ENCODE data around the gene BNIP5.

The BNIP5 gene

DNA sequence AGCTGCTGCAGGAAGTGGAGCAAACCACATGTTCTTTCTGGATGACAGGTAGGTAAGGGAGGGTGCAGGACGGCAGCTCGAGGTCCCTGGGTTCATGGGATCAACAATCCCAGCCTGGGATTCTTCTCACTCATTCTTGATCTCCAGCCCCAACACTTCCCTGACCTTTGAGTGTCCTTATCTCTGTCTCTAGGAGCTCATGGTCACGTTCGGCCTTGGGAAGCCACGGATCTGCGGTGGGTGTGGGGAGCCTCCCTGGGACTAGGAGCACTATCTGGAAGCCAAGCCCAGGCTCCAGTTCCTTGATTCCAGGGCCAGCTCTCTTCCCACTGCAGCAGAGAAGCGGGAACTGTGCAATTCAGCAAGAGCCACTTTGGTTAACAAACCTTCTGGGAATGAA is 27.5 kb downstream of the BNIP5 start:
- H3K27me3 Mint-ChIP-seq: no peaks in the 10 kb centered on the region
- H3K4me1 Mint-ChIP-seq (ENCODE audit: low read depth): no peaks in the 10 kb centered on the region
- H3K9me3 Mint-ChIP-seq: no peaks in the 10 kb centered on the region
- no peaks in the 10 kb centered on the region for H3K36me3 Mint-ChIP-seq (ENCODE audit: low read depth)
- H3K4me3 Mint-ChIP-seq: no peak overlapping the region
- H3K27ac Mint-ChIP-seq: no peak overlapping the region

- no peak overlapping the region for H3K4me3 Mint-ChIP-seq
- no peaks in the 10 kb centered on the region for H3K4me1 Mint-ChIP-seq (ENCODE audit: low read depth)
- no peak overlapping the region for H3K27ac Mint-ChIP-seq
- H3K36me3 Mint-ChIP-seq (ENCODE audit: low read depth): no peaks in the 10 kb centered on the region
- no peaks in the 10 kb centered on the region for H3K27me3 Mint-ChIP-seq
- no peaks in the 10 kb centered on the region for H3K9me3 Mint-ChIP-seq
Observed at GRCh38 chr6:36308514-36308913, 28.2 kb downstream of the BNIP5 start.

DNA sequence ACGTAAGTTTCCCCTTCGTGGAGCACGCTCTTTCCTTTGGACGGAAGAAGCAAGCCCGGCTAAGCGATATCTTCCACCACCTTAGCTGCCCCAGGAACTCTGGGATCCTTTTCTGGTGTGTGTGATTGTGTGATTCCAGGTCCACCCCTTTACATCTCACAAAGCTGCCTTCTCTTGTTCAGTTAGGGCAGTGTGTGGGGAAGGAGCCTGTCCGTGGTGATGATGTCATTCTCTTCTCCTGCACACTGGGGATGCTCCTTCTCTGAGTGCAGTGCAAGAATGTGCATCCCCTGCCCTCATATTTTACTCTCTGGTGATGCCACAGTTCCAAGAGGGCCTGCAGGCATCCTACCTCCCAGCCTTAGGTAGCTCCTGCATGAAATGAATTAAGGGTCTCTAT is 30.3 kb downstream of the BNIP5 start:
- Mint-ChIP-seq H3K27me3 (peaks cover 5% of the 10 kb centered on the region), H3K9me3 (no peaks in the 10 kb centered on the region), H3K4me3 (no peak overlapping the region), H3K27ac (no peak overlapping the region), H3K4me1 (ENCODE audit: low read depth) (no peaks in the 10 kb centered on the region), H3K36me3 (ENCODE audit: low read depth) (no peaks in the 10 kb centered on the region)

DNA sequence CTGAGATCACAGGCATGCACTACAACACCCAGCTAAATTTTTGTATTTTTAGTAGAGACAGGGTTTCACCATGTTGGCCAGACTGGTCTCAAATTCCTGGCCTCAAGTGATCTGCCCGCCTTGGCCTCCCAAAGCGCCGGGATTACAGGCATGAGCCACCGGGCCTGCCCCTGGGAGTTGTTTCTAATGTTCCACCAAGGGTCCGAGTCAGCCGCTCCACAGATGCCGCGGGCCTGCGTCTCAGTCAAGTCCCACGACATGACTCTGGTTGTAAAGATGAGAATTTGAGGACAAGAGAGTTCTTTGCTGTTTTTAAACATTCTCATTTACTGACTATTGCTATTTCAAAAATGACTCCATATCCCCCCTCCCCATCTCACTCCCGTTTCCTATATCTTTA is 30.8 kb downstream of the BNIP5 start:
- no peak overlapping the region for H3K27ac Mint-ChIP-seq
- peaks cover 7% of the 10 kb centered on the region for H3K27me3 Mint-ChIP-seq
- H3K4me1 Mint-ChIP-seq (ENCODE audit: low read depth): no peaks in the 10 kb centered on the region
- no peaks in the 10 kb centered on the region for H3K9me3 Mint-ChIP-seq
- no peaks in the 10 kb centered on the region for H3K36me3 Mint-ChIP-seq (ENCODE audit: low read depth)
- H3K4me3 Mint-ChIP-seq: no peak overlapping the region

DNA sequence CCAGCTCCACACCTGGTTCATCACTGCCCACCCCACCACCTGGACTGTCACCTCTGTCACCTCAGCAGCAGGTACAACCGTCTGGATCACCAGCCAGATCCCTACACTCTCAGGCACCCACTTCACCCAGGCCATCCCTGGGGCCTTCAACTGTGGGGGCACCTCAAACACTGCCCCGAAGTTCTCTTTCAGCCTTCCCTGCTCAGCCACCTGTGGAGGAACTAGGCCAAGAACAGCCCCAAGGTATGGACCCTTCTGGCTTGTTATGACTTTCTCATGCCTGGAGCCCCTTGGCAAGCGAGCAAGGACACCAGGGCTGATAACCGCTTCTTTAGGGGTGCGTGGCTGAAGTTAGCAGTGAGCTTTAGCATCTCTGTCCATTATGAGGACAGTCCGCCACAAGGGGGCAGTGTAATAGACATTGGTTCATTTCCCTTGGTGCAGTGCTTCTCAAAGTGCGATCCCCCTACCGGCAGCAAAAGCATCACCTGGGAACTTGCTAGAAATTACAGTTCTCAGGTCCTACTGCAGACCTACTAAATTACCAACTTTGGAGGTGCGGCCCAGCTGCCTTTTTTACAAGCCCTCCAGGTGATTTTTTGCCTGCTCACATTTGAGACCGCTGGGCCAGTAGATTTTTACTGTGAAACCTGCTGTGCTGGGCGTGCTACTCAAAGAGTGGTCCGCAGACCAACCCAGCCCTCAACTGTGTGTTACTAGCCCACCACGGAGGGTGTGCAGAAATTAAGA is 34.3 kb downstream of the BNIP5 start:
- no peaks in the 10 kb centered on the region for H3K36me3 Mint-ChIP-seq (ENCODE audit: low read depth)
- H3K4me3 Mint-ChIP-seq: no peak overlapping the region
- H3K27ac Mint-ChIP-seq: no peak overlapping the region
- no peaks in the 10 kb centered on the region for H3K4me1 Mint-ChIP-seq (ENCODE audit: low read depth)
- H3K27me3 Mint-ChIP-seq: peaks cover 7% of the 10 kb centered on the region
- H3K9me3 Mint-ChIP-seq: no peaks in the 10 kb centered on the region

GRCh38 chr6:36301781-36302180 is 34.9 kb downstream of the BNIP5 start:
- Mint-ChIP-seq H3K36me3 (ENCODE audit: low read depth) (no peaks in the 10 kb centered on the region), H3K27me3 (peaks cover 7% of the 10 kb centered on the region), H3K4me3 (no peak overlapping the region), H3K4me1 (ENCODE audit: low read depth) (no peaks in the 10 kb centered on the region), H3K27ac (no peak overlapping the region), H3K9me3 (no peaks in the 10 kb centered on the region)

GRCh38 chr6:36301085-36301658 is 35.5 kb downstream of the BNIP5 start:
- Mint-ChIP-seq H3K9me3 (no peaks in the 10 kb centered on the region), H3K27ac (no peak overlapping the region), H3K4me3 (no peak overlapping the region), H3K4me1 (ENCODE audit: low read depth) (no peaks in the 10 kb centered on the region), H3K36me3 (ENCODE audit: low read depth) (no peaks in the 10 kb centered on the region), H3K27me3 (peaks cover 7% of the 10 kb centered on the region)

DNA sequence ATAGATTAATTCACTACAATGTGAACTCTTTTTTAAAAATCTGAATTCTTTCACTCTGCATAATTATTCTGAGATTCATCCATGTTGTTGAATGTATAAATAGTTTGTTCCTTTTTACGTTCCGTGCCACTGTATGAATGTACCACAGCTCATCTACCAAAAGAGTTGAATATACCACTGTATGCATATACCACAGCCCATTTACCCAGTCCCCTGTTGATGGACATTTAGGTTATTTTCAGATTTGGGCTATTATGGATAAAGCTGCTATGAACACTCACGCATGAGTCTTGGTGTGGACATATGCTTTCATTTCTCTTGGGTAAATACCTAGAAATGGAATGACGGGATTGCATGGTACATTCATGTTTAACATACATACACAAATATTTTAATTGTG is 38.7 kb downstream of the BNIP5 start:
- Mint-ChIP-seq H3K4me1 (ENCODE audit: low read depth) (no peaks in the 10 kb centered on the region), H3K9me3 (no peaks in the 10 kb centered on the region), H3K27ac (no peak overlapping the region), H3K4me3 (no peak overlapping the region), H3K27me3 (peaks cover 7% of the 10 kb centered on the region), H3K36me3 (ENCODE audit: low read depth) (no peaks in the 10 kb centered on the region)

DNA sequence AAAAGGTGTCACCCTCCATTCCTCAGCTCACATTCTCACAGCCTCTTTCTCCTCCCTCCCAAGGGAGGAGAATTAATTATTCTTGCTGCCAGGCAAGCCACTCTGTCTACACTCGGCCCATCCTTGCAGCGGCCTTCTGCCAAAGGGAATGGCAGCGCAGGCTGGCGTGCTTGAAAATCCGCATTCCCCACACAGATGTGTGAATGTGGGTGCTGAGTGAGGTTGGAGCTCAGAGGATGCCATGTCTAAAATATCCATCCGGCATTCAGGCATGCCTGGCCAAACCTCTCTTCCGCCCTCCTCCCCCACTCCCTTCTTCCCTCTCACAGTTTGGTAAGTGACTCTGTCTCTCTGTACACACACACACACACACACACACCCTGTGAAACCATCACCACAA is 39.2 kb downstream of the BNIP5 start:
- no peak overlapping the region for H3K27ac Mint-ChIP-seq
- H3K36me3 Mint-ChIP-seq (ENCODE audit: low read depth): no peaks in the 10 kb centered on the region
- peaks cover 7% of the 10 kb centered on the region for H3K27me3 Mint-ChIP-seq
- H3K4me3 Mint-ChIP-seq: no peak overlapping the region
- H3K4me1 Mint-ChIP-seq (ENCODE audit: low read depth): no peaks in the 10 kb centered on the region
- H3K9me3 Mint-ChIP-seq: no peaks in the 10 kb centered on the region

DNA sequence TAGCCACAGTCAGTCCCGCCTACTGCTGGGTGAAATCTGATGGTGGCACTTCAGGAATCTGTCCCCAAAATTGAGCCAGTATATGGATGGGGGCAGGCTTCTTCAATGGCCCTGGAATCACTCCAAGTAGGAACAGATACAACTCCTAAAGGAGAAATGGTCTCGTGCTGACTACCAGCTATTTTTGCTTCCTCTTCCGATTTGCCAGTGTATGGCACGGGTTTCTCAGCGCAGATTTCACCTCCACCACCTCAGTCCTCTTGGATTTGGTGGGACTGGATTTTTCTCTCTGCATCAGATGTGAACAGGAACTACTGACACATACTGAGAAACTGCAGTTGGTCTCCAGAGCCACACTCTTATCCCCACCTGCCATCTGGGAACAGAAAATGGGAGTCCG is 39.6 kb downstream of the BNIP5 start:
- no peaks in the 10 kb centered on the region for H3K36me3 Mint-ChIP-seq (ENCODE audit: low read depth)
- no peaks in the 10 kb centered on the region for H3K9me3 Mint-ChIP-seq
- no peak overlapping the region for H3K4me3 Mint-ChIP-seq
- no peak overlapping the region for H3K27ac Mint-ChIP-seq
- H3K4me1 Mint-ChIP-seq (ENCODE audit: low read depth): no peaks in the 10 kb centered on the region
- peaks cover 7% of the 10 kb centered on the region for H3K27me3 Mint-ChIP-seq

GRCh38 chr6:36296240-36296639 is 40.4 kb downstream of the BNIP5 start:
- Mint-ChIP-seq H3K4me1 (ENCODE audit: low read depth) (no peaks in the 10 kb centered on the region), H3K27ac (no peak overlapping the region), H3K27me3 (peaks cover 1% of the 10 kb centered on the region), H3K9me3 (no peaks in the 10 kb centered on the region), H3K36me3 (ENCODE audit: low read depth) (no peaks in the 10 kb centered on the region), H3K4me3 (no peak overlapping the region)

DNA sequence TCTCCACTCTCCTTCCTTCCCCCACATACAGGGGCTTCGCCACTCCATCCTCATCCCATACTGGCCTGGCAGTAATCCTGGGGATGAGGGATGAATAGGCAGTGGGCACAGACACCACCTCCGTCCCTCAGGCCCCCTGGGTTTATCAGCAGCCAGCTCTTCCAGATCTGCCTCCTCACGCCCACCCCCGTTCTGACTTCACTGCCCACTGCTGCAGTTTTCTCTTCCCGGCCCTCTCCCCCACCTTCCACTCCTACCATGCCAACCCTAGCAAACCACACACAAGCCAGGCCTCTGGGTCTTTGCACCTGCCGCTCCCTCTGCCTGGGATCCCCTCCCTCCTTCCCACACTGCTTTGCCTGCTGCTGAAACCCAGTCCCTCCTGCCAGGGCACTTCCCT is 44.5 kb downstream of the BNIP5 start:
- Mint-ChIP-seq H3K27ac (no peak overlapping the region), H3K4me3 (no peak overlapping the region), H3K36me3 (ENCODE audit: low read depth) (no peaks in the 10 kb centered on the region), H3K9me3 (no peaks in the 10 kb centered on the region), H3K27me3 (no peaks in the 10 kb centered on the region), H3K4me1 (ENCODE audit: low read depth) (no peaks in the 10 kb centered on the region)

DNA sequence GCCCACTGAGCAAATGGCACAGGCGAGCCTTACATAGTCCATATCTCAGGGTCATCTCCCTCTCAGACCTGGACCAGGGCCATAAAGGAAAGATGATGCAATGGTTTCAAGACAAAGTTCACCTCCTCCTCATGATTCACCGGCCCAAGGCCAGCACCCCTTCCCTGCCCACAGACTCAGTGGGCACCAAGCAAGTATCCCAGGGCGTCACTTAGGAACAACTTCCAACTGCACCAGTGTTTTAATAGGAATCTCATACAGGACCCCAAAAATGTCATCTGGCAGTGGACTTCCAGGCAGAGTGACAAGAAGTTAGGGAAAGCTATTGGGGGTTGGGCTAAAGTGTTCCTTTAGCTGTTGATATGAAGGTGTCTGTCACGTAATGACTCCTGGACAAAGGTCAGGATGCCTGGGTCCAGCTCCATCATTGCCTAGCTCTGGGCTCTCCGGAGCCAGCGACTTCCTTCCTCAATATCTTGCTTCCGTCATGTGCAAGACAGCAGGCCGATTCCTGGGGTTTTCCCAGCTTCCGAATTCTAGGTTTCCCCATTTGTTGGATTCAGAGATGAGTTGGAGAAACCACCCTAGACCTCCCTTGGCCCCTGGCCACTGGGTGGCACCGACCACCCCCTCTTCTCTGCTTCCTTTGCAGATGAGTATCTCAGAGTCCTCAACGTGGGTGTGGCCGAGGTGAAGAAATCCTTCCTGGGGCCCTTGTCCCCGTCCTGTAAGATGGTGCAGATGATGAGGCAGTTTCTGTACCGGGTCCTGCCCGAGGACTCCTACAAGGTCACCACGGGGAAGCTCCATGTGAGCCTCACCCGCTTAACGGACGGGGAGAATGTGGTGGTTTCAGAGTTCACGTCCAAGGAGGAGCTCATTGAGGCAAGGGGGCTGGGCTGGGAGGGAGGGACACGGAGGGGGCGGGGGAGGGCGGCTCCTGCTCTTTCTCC is 45.7 kb downstream of the BNIP5 start:
- Mint-ChIP-seq H3K27me3 (peaks cover 8% of the 10 kb centered on the region), H3K9me3 (no peaks in the 10 kb centered on the region), H3K4me1 (ENCODE audit: low read depth) (no peaks in the 10 kb centered on the region), H3K36me3 (ENCODE audit: low read depth) (no peaks in the 10 kb centered on the region), H3K4me3 (no peak overlapping the region), H3K27ac (no peak overlapping the region)

DNA sequence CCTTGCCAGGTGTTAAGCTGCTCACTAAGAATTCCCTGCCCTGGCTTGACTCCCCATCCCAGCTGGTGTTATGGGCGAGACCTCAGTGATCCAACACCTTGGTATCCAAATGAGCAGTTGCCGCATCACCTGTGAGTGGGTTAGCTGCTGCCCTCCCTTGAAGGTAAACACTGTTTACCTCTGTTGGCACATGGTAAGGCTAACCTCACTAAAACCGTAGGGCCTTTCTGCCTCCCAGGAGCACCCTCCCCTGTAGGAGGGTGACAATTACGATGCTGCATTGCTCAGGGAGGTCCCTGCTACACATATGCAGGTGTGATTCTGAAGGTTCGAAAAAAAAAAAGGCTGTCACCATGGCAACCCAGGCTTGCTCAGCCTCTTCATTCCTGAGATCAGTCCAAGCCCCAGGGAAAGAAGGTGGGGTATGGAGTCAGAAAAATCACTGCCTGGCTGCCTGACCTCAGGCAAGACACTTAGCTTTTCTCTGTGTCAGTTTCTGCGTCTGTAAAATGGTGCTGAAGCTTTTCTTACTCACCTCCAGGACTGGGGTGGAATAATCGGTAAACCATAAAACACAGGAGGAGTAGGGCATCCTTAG is 47.3 kb downstream of the BNIP5 start:
- Mint-ChIP-seq H3K4me3 (no peak overlapping the region), H3K4me1 (ENCODE audit: low read depth) (no peaks in the 10 kb centered on the region), H3K36me3 (ENCODE audit: low read depth) (no peaks in the 10 kb centered on the region), H3K9me3 (no peaks in the 10 kb centered on the region), H3K27me3 (peaks cover 21% of the 10 kb centered on the region), H3K27ac (no peak overlapping the region)

GRCh38 chr6:36286858-36287257 is 49.8 kb downstream of the BNIP5 start:
- H3K27me3 Mint-ChIP-seq: peaks cover 34% of the 10 kb centered on the region
- no peaks in the 10 kb centered on the region for H3K4me1 Mint-ChIP-seq (ENCODE audit: low read depth)
- no peaks in the 10 kb centered on the region for H3K36me3 Mint-ChIP-seq (ENCODE audit: low read depth)

More at GRCh38 chr6:36286858-36287257, 49.8 kb downstream of the BNIP5 start:
- H3K4me3 Mint-ChIP-seq: no peak overlapping the region
- no peaks in the 10 kb centered on the region for H3K9me3 Mint-ChIP-seq
- H3K27ac Mint-ChIP-seq: no peak overlapping the region

Measured in stimulated activated naive CD8-positive, alpha-beta T cell treated with anti-CD3 and anti-CD28 coated beads, Interleukin-15, Interleukin-2, amounts not matched to agents 100 ng/mL and 50 ng/mL, for 24 hours (primary cell).